ENCODE results near the gene RNU6-8. TPM values are rescaled to one million over a fixed set of nuclear protein-coding genes. Genes with fewer than 3 reads are reported as not detected.

Gene RNU6-8
- total RNA-seq, 1 experiment from 2014 or later, result not detected

- Histone ChIP-seq H2BK5ac (ENCODE audit: insufficient read length, low read length) (no peak overlapping the region), H3K4me1 (ENCODE audit: insufficient read depth, low read length) (no peaks in the 10 kb centered on the region), H3K56ac (ENCODE audit: insufficient read length, low read depth, low read length) (no peak overlapping the region), H4K8ac (replicated peaks; ENCODE audit: insufficient read length, low read depth, low read length) (no peak overlapping the region), H3K23me2 (ENCODE audit: insufficient read length, low read depth, low read length, poor library complexity, severe bottlenecking) (peaks cover 6% of the 10 kb centered on the region), H3K27ac (ENCODE audit: insufficient read length, low read depth, low read length) (no peak overlapping the region), H2BK12ac (ENCODE audit: insufficient read length, low read depth, low read length) (no peak overlapping the region), H3T11ph (ENCODE audit: low read length) (no peak overlapping the region), H3K18ac (ENCODE audit: insufficient read length, low read depth, low read length) (no peak overlapping the region), H3K79me1 (ENCODE audit: insufficient read depth, low read depth, low read length, poor library complexity, severe bottlenecking) (no peaks in the 10 kb centered on the region), H3K9ac (ENCODE audit: extremely low read depth, insufficient read length, low read length) (no peak overlapping the region), H4K91ac (ENCODE audit: insufficient read length, low read depth, low read length) (no peak overlapping the region), H2BK15ac (ENCODE audit: low read depth, low read length) (no peak overlapping the region), H2AFZ (ENCODE audit: low read length) (no peak overlapping the region), H3K23ac (ENCODE audit: insufficient read length, low read depth, low read length) (no peak overlapping the region), H3K4me2 (ENCODE audit: insufficient read depth, insufficient read length, low read length) (no peak overlapping the region), H3K4ac (ENCODE audit: low read depth, low read length) (no peak overlapping the region), H4K5ac (ENCODE audit: insufficient read length, low read depth, low read length) (no peak overlapping the region), H3K79me2 (ENCODE audit: insufficient read depth, low read length) (no peaks in the 10 kb centered on the region), H3K9me3 (ENCODE audit: control insufficient read depth, low read depth, low read length) (no peaks in the 10 kb centered on the region), H3K14ac (ENCODE audit: insufficient read depth, low read length) (no peak overlapping the region), H4K20me1 (ENCODE audit: control insufficient read depth, insufficient read depth, insufficient read length) (no peaks in the 10 kb centered on the region), H2BK20ac (ENCODE audit: low read depth, low read length, poor library complexity, severe bottlenecking) (no peak overlapping the region), H3K27me3 (ENCODE audit: insufficient read depth, low read length) (no peaks in the 10 kb centered on the region), H2BK120ac (ENCODE audit: low read depth, low read length, poor library complexity, severe bottlenecking) (no peak overlapping the region), H2AK5ac (ENCODE audit: insufficient read length, low read length) (no peak overlapping the region)
- no peaks in the 10 kb centered on the region for H3K36me3 Mint-ChIP-seq (ENCODE audit: insufficient read depth in 1 of 3, low read depth in 3 of 3)
- DNase-seq, result no peak
- peaks cover 7% of the 10 kb centered on the region for H3K27me3 Mint-ChIP-seq (ENCODE audit: low read depth)
- WGBS (ENCODE audit: extremely low coverage, insufficient read length, low lambda C conversion rate), result no CpG with 5 or more reads among the region's 3 CpGs
- no peak overlapping the region; a peak in 1 of 7 replicates for H3K27ac Mint-ChIP-seq
- H3K4me1 Mint-ChIP-seq, result peaks cover 18 to 19% of the 10 kb centered on the region in 2 experiments
- H3K9me3 Mint-ChIP-seq, result no peaks in the 10 kb centered on the region; a peak in 1 of 5 replicates
- no peak for TF ChIP-seq CTCF (conservative IDR thresholded peaks at IDR 0.05)
- no peak overlapping the region for H3K4me3 Mint-ChIP-seq
Measured at GRCh38 chr14:32208490-32208889, 5.4 kb upstream of the RNU6-8 start.

Measured in H9 (cell line).